SK-N-SH (cell line): ENCODE data around the gene ADAMTSL5. TPM values are rescaled to one million over a fixed set of nuclear protein-coding genes. Genes with fewer than 3 reads are reported as not detected.

Experiments used
- CTCF ChIA-PET: fragments of 300-600, 350-600 bp; formaldehyde crosslinking; extraction: SDS; loops from one replicate; lab custom pipeline; 2021; lab: Yijun Ruan, JAX
- POLR2A ChIA-PET: fragments of 350-600 bp; sonication (Branson Sonifier 250); formaldehyde crosslinking; extraction: SDS; loops from one replicate; lab custom pipeline; 2020; ENCODE audit warnings: antibody characterized with exemption, inconsistent platforms; lab: Yijun Ruan, JAX
- DNase-seq: peaks from one replicate; pipeline ENCODE4 v3.0.0; 2012
- H2AFZ ChIP-seq: fragments of 200-600 bp; sonication (generic); 2 replicates; pipeline ENCODE4 v1.8.1; 2016; ENCODE audit warnings: antibody characterized with exemption, mild to moderate bottlenecking, low read depth
- H3F3A ChIP-seq: fragments of 200-600 bp; sonication (generic); replicated peaks from 2 replicates; pipeline ENCODE3; 2016; ENCODE audit warnings: antibody characterized with exemption, mild to moderate bottlenecking; ENCODE audit not compliant: insufficient read depth
- H3K27ac ChIP-seq, 2 experiments: fragments of 200-500 bp in 1 of 2; fragments of 200-600 bp in 1 of 2; sonication (Bioruptor generic) in 1 of 2; sonication (generic), shearing (Covaris generic) in 1 of 2; 2 replicates each; pipeline versions ENCODE4 v1.5.1 to v1.6.1; 2014 to 2016; ENCODE audit warnings: low read depth in 2 of 2, inconsistent platforms in 1 of 2, low read length in 1 of 2, mild to moderate bottlenecking in 1 of 2, mixed read lengths in 1 of 2
- H3K27me3 ChIP-seq: fragments of 200-600 bp; sonication (generic), shearing (Covaris generic); 2 replicates; pipeline ENCODE4 v1.6.1; 2016; ENCODE audit warnings: mixed run types; ENCODE audit not compliant: insufficient read depth
- H3K36me3 ChIP-seq, 2 experiments: fragments of 200-500 bp in 1 of 2; fragments of 200-600 bp in 1 of 2; sonication (Bioruptor generic) in 1 of 2; sonication (generic) in 1 of 2; replicated peaks in 1 of 2; 2 replicates each; pipeline versions ENCODE3 to v1.5.1; 2014 to 2016; ENCODE audit warnings: low read length in 1 of 2, mild to moderate bottlenecking in 1 of 2; ENCODE audit not compliant: insufficient read depth in 2 of 2, control insufficient read depth in 1 of 2
- H3K4me1 ChIP-seq, 2 experiments: fragments of 200-500 bp in 1 of 2; fragments of 200-600 bp in 1 of 2; sonication (Bioruptor generic) in 1 of 2; sonication (generic), shearing (Covaris generic) in 1 of 2; 2 replicates each; pipeline versions ENCODE4 v1.5.1 to v1.6.1; 2014 to 2016; ENCODE audit warnings: low read depth in 1 of 2, low read length in 1 of 2, mixed run types in 1 of 2; ENCODE audit not compliant: insufficient read depth in 2 of 2, control insufficient read depth in 1 of 2
- H3K4me2 ChIP-seq: fragments of 200-600 bp; sonication (generic), shearing (Covaris generic); 2 replicates; pipeline ENCODE4 v1.6.1; 2017; ENCODE audit warnings: mixed run types
- H3K4me3 ChIP-seq, 2 experiments: fragments of 200-500 bp in 1 of 2; fragments of 200-600 bp in 1 of 2; sonication (Bioruptor generic) in 1 of 2; sonication (generic), shearing (Covaris generic) in 1 of 2; 2 replicates each; pipeline versions ENCODE4 v1.5.1 to v1.8.1; 2014 to 2016; ENCODE audit warnings: low read depth in 2 of 2, inconsistent platforms in 1 of 2, low read length in 1 of 2, mild to moderate bottlenecking in 1 of 2, mixed read lengths in 1 of 2, moderate library complexity in 1 of 2
- H3K79me2 ChIP-seq: fragments of 200-600 bp; sonication (generic); 2 replicates; pipeline ENCODE4 v1.8.1; 2017; ENCODE audit warnings: mild to moderate bottlenecking; ENCODE audit not compliant: insufficient read depth
- H3K9ac ChIP-seq: fragments of 200-600 bp; sonication (generic); 2 replicates; pipeline ENCODE4 v1.6.1; 2017; ENCODE audit warnings: mixed run types
- H3K9me2 ChIP-seq: fragments of 200-600 bp; sonication (generic); 2 replicates; pipeline ENCODE4 v1.6.1; 2017; ENCODE audit warnings: mixed run types
- H3K9me3 ChIP-seq: fragments of 200-600 bp; sonication (generic); 2 replicates; pipeline ENCODE4 v1.6.1; 2017; ENCODE audit warnings: mixed run types, mild to moderate bottlenecking, moderate library complexity
- H4K20me1 ChIP-seq: fragments of 200-600 bp; sonication (generic); 2 replicates; pipeline ENCODE4 v1.6.1; 2017; ENCODE audit warnings: mild to moderate bottlenecking, mixed run types; ENCODE audit not compliant: insufficient read depth
- CHD2 ChIP-seq: fragments of 150-350 bp; IDR thresholded peaks from 2 replicates; pipeline ENCODE4 v1.6.1; 2018; ENCODE audit warnings: low read length; ENCODE audit not compliant: partially characterized antibody
- EP300 ChIP-seq, 2 experiments: IDR thresholded peaks; 2 replicates each; pipeline versions ENCODE4 v1.4.0 to v1.6.1; 2012; ENCODE audit warnings: borderline replicate concordance in 1 of 2, low read depth in 1 of 2, low read length in 1 of 2
- EZH2phosphoT487 ChIP-seq: fragments of 200-600 bp; sonication (generic); IDR thresholded peaks from 2 replicates; pipeline ENCODE4 v1.6.1; 2017; ENCODE audit warnings: low read depth, mixed run types, mild to moderate bottlenecking, antibody characterized with exemption, moderate library complexity, borderline replicate concordance
- FOSL2 ChIP-seq: IDR thresholded peaks from 2 replicates; pipeline ENCODE4 v1.4.0; 2012; ENCODE audit warnings: low read depth, mild to moderate bottlenecking, moderate library complexity, borderline replicate concordance
- FOXM1 ChIP-seq: IDR thresholded peaks from 2 replicates; pipeline ENCODE4 v1.4.0; 2012; ENCODE audit warnings: low read depth, mild to moderate bottlenecking
- GATA2 ChIP-seq: sonication (generic); formaldehyde crosslinking; IDR thresholded peaks from 2 replicates; pipeline ENCODE4 v1.5.0; 2020; ENCODE audit warnings: mild to moderate bottlenecking, missing genetic modification reagents
- JUND ChIP-seq: IDR thresholded peaks from 2 replicates; pipeline ENCODE4 v1.4.0; 2012
- MEF2A ChIP-seq: IDR thresholded peaks from 2 replicates; pipeline ENCODE4 v1.4.0; 2012; ENCODE audit warnings: low read depth, borderline replicate concordance
- NFIC ChIP-seq: IDR thresholded peaks from 2 replicates; pipeline ENCODE4 v1.4.0; 2012; ENCODE audit warnings: borderline replicate concordance
- NRF1 ChIP-seq: IDR thresholded peaks from 2 replicates; pipeline ENCODE4 v1.6.1; 2012; ENCODE audit warnings: low read depth, mild to moderate bottlenecking, low read length
- RCOR1 ChIP-seq: fragments of 150-350 bp; IDR thresholded peaks from 2 replicates; pipeline ENCODE4 v1.6.1; 2017; ENCODE audit warnings: antibody characterized with exemption, low read length
- RXRA ChIP-seq: IDR thresholded peaks from 2 replicates; pipeline ENCODE4 v1.4.0; 2012; ENCODE audit warnings: low read depth, mild to moderate bottlenecking, borderline replicate concordance
- SMC3 ChIP-seq: IDR thresholded peaks from 2 replicates; pipeline ENCODE4 v1.6.1; 2012; ENCODE audit warnings: low read depth, low read length, improper control_type of control experiment
- TCF12 ChIP-seq: IDR thresholded peaks from 2 replicates; pipeline ENCODE4 v1.4.0; 2012
- YY1 ChIP-seq: IDR thresholded peaks from 2 replicates; pipeline ENCODE4 v1.4.0; 2012; ENCODE audit warnings: low read depth, mild to moderate bottlenecking
- WGBS: methylation state at CpG from one replicate; pipeline ENCODE4 v1.1.6; 2017; ENCODE audit warnings: low lambda C conversion rate; 5-methylcytosine and 5-hydroxymethylcytosine counted together
- polyA plus RNA-seq, 3 experiments: library from polyadenylated mRNA; depleted of rRNA; stranded (reverse); fragments of >200 nt; gene quantifications; 2 replicates each; pipeline ENCODE4 v1.2.3, GENCODE V29; 2012
- TF ChIP-seq, protein P1 (sequence below): fragments of 200-600 bp; sonication (generic); IDR thresholded peaks from 2 replicates; pipeline ENCODE4 v1.6.1; 2017; ENCODE audit warnings: antibody characterized with exemption, mild to moderate bottlenecking, moderate library complexity
- TF ChIP-seq, protein P2 (sequence below): IDR thresholded peaks from 2 replicates; pipeline ENCODE4 v1.4.0; 2012; ENCODE audit warnings: low read depth
- TF ChIP-seq, protein P3 (sequence below): IDR thresholded peaks from 2 replicates; pipeline ENCODE4 v1.4.0; 2012; ENCODE audit warnings: low read depth, borderline replicate concordance
- TF ChIP-seq, protein P4 (sequence below): IDR thresholded peaks from 2 replicates; pipeline ENCODE4 v1.4.0; 2012; ENCODE audit warnings: low read depth, borderline replicate concordance
- TF ChIP-seq, protein P5 (sequence below): IDR thresholded peaks from 2 replicates; pipeline ENCODE4 v1.6.1; 2012; ENCODE audit warnings: mild to moderate bottlenecking, low read depth, low read length, moderate library complexity

The ADAMTSL5 gene
- polyA plus RNA-seq, 1 of the 3 experiments (the other 2 are of a cell fraction) = 5.7 TPM

DNA sequence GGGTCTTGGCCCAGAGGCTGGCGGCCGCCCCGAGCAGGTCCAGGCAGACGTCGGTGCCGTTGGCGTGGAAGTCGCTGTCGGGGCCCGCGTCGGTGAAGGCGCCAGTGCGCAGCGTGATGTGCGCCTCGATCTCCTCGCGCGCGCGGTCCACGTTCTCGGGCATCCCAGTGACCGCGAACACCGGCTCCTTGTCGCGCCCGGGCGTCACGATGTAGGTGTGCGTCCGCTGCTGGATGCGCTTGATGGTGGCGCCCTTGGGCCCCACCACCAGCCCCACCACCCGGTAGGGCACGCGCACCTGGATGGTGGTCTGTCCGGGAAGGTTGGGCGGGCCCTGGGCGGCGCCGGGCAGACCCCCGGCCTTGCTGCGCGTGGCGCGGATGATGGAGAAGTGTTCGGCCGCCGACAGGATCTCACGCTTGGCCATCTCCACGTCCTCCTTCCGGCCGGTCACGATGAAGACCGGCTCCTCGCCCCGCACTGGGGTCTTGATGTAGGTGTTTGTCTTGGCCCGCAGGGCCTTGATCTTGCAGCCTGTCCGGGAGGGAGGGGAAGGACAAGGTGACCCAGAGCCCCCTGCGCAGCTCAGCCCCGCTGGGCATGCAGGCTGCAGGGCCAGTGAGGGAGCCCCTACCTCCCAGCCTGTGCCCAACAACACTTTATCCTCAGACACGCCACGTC is 43.7 kb upstream of the ADAMTSL5 start:
- Histone ChIP-seq H3K4me2 (no peak overlapping the region), H3K79me2 (peaks cover 56% of the 10 kb centered on the region), H3K9me3 (no peaks in the 10 kb centered on the region), H3K36me3 (peaks cover 0 to 2% of the 10 kb centered on the region in 2 experiments), H3K9ac (no peak overlapping the region), H3K9me2 (no peaks in the 10 kb centered on the region), H2AFZ (no peak overlapping the region), H3K27ac (no peak overlapping the region), H3K27me3 (no peaks in the 10 kb centered on the region), H3K4me1 (no peaks in the 10 kb centered on the region), H4K20me1 (peaks cover 60% of the 10 kb centered on the region), H3F3A (no peaks in the 10 kb centered on the region), H3K4me3 (no peak overlapping the region)
- TF ChIP-seq NFIC (no peak), SMC3 (no peak), FOXM1 (no peak), RXRA (no peak), EZH2phosphoT487 (no peak), TCF12 (no peak), NRF1 (no peak), FOSL2 (no peak), MEF2A (no peak), EP300 (IDR thresholded peaks at IDR 0.05; ENCODE audit: borderline replicate concordance in 1 of 2, low read depth in 1 of 2, low read length in 1 of 2) (no peak), RCOR1 (no peak), YY1 (no peak), JUND (no peak), CHD2 (no peak), GATA2 (CRISPR knock-in tag) (no peak)
- TF ChIP-seq, protein P1, sequence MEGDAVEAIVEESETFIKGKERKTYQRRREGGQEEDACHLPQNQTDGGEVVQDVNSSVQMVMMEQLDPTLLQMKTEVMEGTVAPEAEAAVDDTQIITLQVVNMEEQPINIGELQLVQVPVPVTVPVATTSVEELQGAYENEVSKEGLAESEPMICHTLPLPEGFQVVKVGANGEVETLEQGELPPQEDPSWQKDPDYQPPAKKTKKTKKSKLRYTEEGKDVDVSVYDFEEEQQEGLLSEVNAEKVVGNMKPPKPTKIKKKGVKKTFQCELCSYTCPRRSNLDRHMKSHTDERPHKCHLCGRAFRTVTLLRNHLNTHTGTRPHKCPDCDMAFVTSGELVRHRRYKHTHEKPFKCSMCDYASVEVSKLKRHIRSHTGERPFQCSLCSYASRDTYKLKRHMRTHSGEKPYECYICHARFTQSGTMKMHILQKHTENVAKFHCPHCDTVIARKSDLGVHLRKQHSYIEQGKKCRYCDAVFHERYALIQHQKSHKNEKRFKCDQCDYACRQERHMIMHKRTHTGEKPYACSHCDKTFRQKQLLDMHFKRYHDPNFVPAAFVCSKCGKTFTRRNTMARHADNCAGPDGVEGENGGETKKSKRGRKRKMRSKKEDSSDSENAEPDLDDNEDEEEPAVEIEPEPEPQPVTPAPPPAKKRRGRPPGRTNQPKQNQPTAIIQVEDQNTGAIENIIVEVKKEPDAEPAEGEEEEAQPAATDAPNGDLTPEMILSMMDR = no peak
- TF ChIP-seq, protein P2, sequence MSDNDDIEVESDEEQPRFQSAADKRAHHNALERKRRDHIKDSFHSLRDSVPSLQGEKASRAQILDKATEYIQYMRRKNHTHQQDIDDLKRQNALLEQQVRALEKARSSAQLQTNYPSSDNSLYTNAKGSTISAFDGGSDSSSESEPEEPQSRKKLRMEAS = no peak
- TF ChIP-seq, protein P3, sequence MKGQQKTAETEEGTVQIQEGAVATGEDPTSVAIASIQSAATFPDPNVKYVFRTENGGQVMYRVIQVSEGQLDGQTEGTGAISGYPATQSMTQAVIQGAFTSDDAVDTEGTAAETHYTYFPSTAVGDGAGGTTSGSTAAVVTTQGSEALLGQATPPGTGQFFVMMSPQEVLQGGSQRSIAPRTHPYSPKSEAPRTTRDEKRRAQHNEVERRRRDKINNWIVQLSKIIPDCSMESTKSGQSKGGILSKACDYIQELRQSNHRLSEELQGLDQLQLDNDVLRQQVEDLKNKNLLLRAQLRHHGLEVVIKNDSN = no peak
- TF ChIP-seq, protein P4, sequence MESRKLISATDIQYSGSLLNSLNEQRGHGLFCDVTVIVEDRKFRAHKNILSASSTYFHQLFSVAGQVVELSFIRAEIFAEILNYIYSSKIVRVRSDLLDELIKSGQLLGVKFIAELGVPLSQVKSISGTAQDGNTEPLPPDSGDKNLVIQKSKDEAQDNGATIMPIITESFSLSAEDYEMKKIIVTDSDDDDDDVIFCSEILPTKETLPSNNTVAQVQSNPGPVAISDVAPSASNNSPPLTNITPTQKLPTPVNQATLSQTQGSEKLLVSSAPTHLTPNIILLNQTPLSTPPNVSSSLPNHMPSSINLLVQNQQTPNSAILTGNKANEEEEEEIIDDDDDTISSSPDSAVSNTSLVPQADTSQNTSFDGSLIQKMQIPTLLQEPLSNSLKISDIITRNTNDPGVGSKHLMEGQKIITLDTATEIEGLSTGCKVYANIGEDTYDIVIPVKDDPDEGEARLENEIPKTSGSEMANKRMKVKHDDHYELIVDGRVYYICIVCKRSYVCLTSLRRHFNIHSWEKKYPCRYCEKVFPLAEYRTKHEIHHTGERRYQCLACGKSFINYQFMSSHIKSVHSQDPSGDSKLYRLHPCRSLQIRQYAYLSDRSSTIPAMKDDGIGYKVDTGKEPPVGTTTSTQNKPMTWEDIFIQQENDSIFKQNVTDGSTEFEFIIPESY = no peak
- TF ChIP-seq, protein P5, sequence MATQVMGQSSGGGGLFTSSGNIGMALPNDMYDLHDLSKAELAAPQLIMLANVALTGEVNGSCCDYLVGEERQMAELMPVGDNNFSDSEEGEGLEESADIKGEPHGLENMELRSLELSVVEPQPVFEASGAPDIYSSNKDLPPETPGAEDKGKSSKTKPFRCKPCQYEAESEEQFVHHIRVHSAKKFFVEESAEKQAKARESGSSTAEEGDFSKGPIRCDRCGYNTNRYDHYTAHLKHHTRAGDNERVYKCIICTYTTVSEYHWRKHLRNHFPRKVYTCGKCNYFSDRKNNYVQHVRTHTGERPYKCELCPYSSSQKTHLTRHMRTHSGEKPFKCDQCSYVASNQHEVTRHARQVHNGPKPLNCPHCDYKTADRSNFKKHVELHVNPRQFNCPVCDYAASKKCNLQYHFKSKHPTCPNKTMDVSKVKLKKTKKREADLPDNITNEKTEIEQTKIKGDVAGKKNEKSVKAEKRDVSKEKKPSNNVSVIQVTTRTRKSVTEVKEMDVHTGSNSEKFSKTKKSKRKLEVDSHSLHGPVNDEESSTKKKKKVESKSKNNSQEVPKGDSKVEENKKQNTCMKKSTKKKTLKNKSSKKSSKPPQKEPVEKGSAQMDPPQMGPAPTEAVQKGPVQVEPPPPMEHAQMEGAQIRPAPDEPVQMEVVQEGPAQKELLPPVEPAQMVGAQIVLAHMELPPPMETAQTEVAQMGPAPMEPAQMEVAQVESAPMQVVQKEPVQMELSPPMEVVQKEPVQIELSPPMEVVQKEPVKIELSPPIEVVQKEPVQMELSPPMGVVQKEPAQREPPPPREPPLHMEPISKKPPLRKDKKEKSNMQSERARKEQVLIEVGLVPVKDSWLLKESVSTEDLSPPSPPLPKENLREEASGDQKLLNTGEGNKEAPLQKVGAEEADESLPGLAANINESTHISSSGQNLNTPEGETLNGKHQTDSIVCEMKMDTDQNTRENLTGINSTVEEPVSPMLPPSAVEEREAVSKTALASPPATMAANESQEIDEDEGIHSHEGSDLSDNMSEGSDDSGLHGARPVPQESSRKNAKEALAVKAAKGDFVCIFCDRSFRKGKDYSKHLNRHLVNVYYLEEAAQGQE = no peak
- POLR2A ChIA-PET = no interaction called here
- CTCF ChIA-PET = interaction anchor here (0.7 kb wide), 1 partner anchor 10 kb away, joined by 3 read pairs; no protein-coding TSS in a partner anchor
- no peak for DNase-seq
- WGBS = 97% methylated on average over 52 of the region's 66 CpGs
